Endodermal cell (in vitro differentiated cells): Measurements from ENCODE around the gene ZC3H12D. TPM values are rescaled to one million over a fixed set of nuclear protein-coding genes. Genes with fewer than 3 reads are reported as not detected.
"Not testable (repeated sequence)": the region's sequence is repeated elsewhere in the genome, so short reads cannot be mapped to it uniquely, and the experiment has no call there.

ENCODE experiments used
- DNase-seq: peaks from one replicate; pipeline ENCODE4 v3.0.0-alpha.2; 2017
- H3K27ac ChIP-seq: 2 replicates; pipeline ENCODE4 v1.5.1; 2013; ENCODE audit warnings: mild to moderate bottlenecking, low read depth, low read length, moderate library complexity
- H3K27me3 ChIP-seq: 2 replicates; pipeline ENCODE4 v1.6.1; 2013; ENCODE audit warnings: mild to moderate bottlenecking, low read length, moderate library complexity; ENCODE audit not compliant: insufficient read depth, control insufficient read depth, poor library complexity, severe bottlenecking
- H3K36me3 ChIP-seq: 2 replicates; pipeline ENCODE4 v1.7.0; 2013; ENCODE audit warnings: mild to moderate bottlenecking, low read length, moderate library complexity; ENCODE audit not compliant: control insufficient read depth, insufficient read depth
- H3K4me1 ChIP-seq: one replicate; pipeline ENCODE4 v1.7.0; 2013; ENCODE audit warnings: low read length; ENCODE audit not compliant: control insufficient read depth, insufficient read depth
- H3K4me3 ChIP-seq: 2 replicates; pipeline ENCODE4 v1.5.1; 2013; ENCODE audit warnings: mild to moderate bottlenecking, low read length, moderate library complexity
- H3K9ac ChIP-seq: 2 replicates; pipeline ENCODE4 v1.6.1; 2013; ENCODE audit warnings: mild to moderate bottlenecking, low read length, moderate library complexity; ENCODE audit not compliant: poor library complexity, severe bottlenecking; ENCODE audit errors: extremely low read depth
- H3K9me3 ChIP-seq: 2 replicates; pipeline ENCODE4 v1.6.1; 2013; ENCODE audit warnings: mild to moderate bottlenecking, low read length, moderate library complexity; ENCODE audit not compliant: control insufficient read depth
- H3K27ac Mint-ChIP-seq: 2 replicates; pipeline ENCODE4 v1.8.0; 2020; ENCODE audit warnings: mixed read lengths
- H3K27me3 Mint-ChIP-seq: 2 replicates; pipeline ENCODE4 v1.8.0; 2021; ENCODE audit warnings: mild to moderate bottlenecking, mixed read lengths; ENCODE audit not compliant: insufficient read depth
- H3K36me3 Mint-ChIP-seq: 2 replicates; pipeline ENCODE4 v1.8.0; 2020; ENCODE audit warnings: low read depth, mixed read lengths
- H3K4me1 Mint-ChIP-seq: 2 replicates; pipeline ENCODE4 v1.8.0; 2020; ENCODE audit warnings: mixed read lengths
- H3K4me3 Mint-ChIP-seq: 2 replicates; pipeline ENCODE4 v1.8.0; 2020; ENCODE audit warnings: mild to moderate bottlenecking, moderate library complexity, mixed read lengths
- H3K9me3 Mint-ChIP-seq: 2 replicates; pipeline ENCODE4 v1.8.0; 2020; ENCODE audit warnings: mild to moderate bottlenecking, mixed read lengths
- WGBS, 2 experiments: methylation state at CpG; one replicate each; pipeline versions ENCODE4 v1.1.5 to v1.1.7; 2013; ENCODE audit warnings: missing lambda C conversion rate in 2 of 2, mixed read lengths in 1 of 2; ENCODE audit not compliant: insufficient coverage in 1 of 2, insufficient read length in 1 of 2; 5-methylcytosine and 5-hydroxymethylcytosine counted together
- total RNA-seq, 2 donors: library from RNA; stranded (reverse); fragmentation: NEBNext Ultra II Directional in 1 of 2; extraction: Animal tissue kit (Norgen Biotek cat#: 25700) in 1 of 2; gene quantifications; 2 replicates in 1 of 2; 3 replicates in 1 of 2; pipeline ENCODE4 v1.2.1, GENCODE V29; 2021
- TF ChIP-seq, protein P1 (sequence below): fragments of 200-600 bp; sonication (generic); conservative IDR thresholded peaks from 2 replicates; pipeline ENCODE4 v1.5.0; 2021; ENCODE audit warnings: antibody characterized with exemption, mild to moderate bottlenecking

Gene ZC3H12D
- total RNA-seq, 2 donors from 2014 or later = 0.20 to 0.42 TPM

DNA sequence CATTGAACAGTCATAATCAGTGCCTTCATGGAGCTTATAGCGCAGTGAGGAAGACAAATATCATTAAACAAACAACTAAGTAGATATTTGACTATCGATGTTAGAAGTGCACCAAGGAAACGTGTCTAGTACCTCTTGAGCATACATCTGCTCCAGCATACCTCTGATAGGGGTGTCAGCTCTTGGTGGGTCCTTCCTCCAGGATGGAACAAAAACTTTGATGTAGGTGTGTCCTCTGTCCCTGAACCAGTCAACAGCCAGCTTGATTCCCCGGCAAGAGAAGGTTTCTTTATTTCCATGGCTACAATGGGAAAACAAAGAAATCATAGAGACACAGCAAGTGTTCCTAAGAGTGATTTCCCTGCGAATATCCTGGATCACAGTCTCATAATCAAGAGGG lies 23.1 kb downstream of the ZC3H12D start:
- Histone ChIP-seq H3K9me3 (no peaks in the 10 kb centered on the region), H3K4me1 (no peaks in the 10 kb centered on the region), H3K9ac (no peak overlapping the region), H3K4me3 (no peak overlapping the region), H3K27ac (no peak overlapping the region), H3K36me3 (no peaks in the 10 kb centered on the region), H3K27me3 (no peaks in the 10 kb centered on the region)
- no peak overlapping the region for H3K27ac Mint-ChIP-seq
- no peak for DNase-seq
- no peaks in the 10 kb centered on the region for H3K4me1 Mint-ChIP-seq
- TF ChIP-seq, protein P1, sequence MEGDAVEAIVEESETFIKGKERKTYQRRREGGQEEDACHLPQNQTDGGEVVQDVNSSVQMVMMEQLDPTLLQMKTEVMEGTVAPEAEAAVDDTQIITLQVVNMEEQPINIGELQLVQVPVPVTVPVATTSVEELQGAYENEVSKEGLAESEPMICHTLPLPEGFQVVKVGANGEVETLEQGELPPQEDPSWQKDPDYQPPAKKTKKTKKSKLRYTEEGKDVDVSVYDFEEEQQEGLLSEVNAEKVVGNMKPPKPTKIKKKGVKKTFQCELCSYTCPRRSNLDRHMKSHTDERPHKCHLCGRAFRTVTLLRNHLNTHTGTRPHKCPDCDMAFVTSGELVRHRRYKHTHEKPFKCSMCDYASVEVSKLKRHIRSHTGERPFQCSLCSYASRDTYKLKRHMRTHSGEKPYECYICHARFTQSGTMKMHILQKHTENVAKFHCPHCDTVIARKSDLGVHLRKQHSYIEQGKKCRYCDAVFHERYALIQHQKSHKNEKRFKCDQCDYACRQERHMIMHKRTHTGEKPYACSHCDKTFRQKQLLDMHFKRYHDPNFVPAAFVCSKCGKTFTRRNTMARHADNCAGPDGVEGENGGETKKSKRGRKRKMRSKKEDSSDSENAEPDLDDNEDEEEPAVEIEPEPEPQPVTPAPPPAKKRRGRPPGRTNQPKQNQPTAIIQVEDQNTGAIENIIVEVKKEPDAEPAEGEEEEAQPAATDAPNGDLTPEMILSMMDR = no peak
- no peaks in the 10 kb centered on the region for H3K9me3 Mint-ChIP-seq
- H3K27me3 Mint-ChIP-seq = peaks cover 4% of the 10 kb centered on the region
- no peak overlapping the region for H3K4me3 Mint-ChIP-seq
- 87 to 92% methylated on average over 5 of the region's 5 CpGs for WGBS, 2 experiments
- H3K36me3 Mint-ChIP-seq = no peaks in the 10 kb centered on the region

DNA sequence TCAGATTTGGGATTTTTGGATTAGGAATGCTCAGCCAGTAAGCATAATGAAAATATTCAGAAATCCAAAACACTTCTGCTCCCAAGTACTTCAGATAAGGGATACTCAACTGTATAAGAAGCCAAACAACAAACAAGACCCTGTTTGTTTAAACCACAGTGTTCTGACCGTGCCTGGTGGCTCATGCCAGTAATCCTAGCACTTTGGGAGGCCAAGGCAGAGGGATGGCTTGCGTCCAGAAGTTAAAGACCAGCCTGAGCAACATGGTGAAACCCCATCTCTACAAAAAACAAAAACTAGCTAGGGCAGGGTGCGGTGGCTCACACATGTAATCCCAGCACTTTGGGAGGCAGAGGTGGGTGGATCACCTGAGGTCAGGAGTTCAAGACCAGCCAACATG lies 24.6 kb downstream of the ZC3H12D start:
- not testable (repeated sequence) for H3K27ac Mint-ChIP-seq, H3K27ac ChIP-seq, DNase-seq, H3K36me3 Mint-ChIP-seq, H3K27me3 ChIP-seq, H3K4me3 ChIP-seq, H3K9ac ChIP-seq, H3K9me3 Mint-ChIP-seq, H3K4me1 ChIP-seq, H3K9me3 ChIP-seq, H3K4me1 Mint-ChIP-seq, H3K36me3 ChIP-seq, H3K27me3 Mint-ChIP-seq, H3K4me3 Mint-ChIP-seq
- WGBS, 2 experiments = 90 to 93% methylated on average over 2 to 3 of the region's 3 CpGs

DNA sequence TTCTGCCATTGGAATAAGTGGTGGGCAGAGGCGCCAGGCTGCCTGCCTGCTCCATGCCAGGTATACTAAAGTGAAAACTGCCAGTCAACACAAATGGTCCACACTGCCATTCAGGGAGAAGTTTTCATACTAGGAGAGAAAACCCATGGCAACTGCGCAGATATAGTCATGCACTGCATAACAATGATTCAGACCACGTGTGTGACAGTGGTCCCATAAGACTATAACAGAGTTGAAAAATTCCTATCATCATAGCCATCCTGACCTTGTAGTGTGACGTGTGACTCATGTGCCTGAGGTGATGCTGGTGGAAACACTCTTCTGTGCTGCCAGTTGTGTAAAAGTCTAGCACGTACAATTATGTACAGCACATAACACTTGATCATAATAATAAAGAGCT lies 25.1 kb downstream of the ZC3H12D start:
- DNase-seq = no peak
- no peaks in the 10 kb centered on the region for H3K36me3 Mint-ChIP-seq
- TF ChIP-seq, protein P1 = no peak
- H3K27ac ChIP-seq = no peak overlapping the region
- H3K9me3 Mint-ChIP-seq = no peaks in the 10 kb centered on the region
- H3K36me3 ChIP-seq = no peaks in the 10 kb centered on the region
- peaks cover 4% of the 10 kb centered on the region for H3K27me3 Mint-ChIP-seq
- no peak overlapping the region for H3K4me3 Mint-ChIP-seq
- no peak overlapping the region for H3K9ac ChIP-seq
- no peaks in the 10 kb centered on the region for H3K27me3 ChIP-seq
- H3K27ac Mint-ChIP-seq = no peak overlapping the region
- 90% methylated on average over 4 to 5 of the region's 5 CpGs for WGBS, 2 experiments
- no peaks in the 10 kb centered on the region for H3K4me1 Mint-ChIP-seq
- H3K4me1 ChIP-seq = no peaks in the 10 kb centered on the region
- H3K9me3 ChIP-seq = no peaks in the 10 kb centered on the region
- H3K4me3 ChIP-seq = no peak overlapping the region

DNA sequence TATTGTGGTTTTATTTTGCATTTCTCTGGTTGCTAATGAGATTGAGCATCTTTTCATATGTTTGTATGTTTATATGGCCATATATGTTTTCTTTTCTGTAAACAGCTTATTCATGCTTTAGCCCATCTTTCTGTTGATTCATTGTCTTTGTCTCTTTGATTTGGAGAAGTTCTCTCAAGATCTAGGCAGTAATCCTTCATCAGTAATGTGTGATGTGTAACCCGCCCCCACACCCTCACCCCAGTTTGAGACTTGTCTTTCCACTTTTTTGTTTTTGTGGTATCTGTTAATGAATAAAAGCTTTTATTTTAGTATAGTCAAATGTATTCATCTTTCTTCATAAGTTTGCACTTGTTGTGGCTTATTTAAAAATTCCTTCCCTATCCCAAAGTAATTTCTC lies 26.0 kb downstream of the ZC3H12D start:
- Histone ChIP-seq H3K27ac (no peak overlapping the region), H3K4me3 (no peak overlapping the region), H3K27me3 (no peaks in the 10 kb centered on the region), H3K9ac (no peak overlapping the region), H3K4me1 (no peaks in the 10 kb centered on the region), H3K9me3 (no peaks in the 10 kb centered on the region), H3K36me3 (no peaks in the 10 kb centered on the region)
- Mint-ChIP-seq H3K4me1 (no peaks in the 10 kb centered on the region), H3K4me3 (no peak overlapping the region), H3K27ac (no peak overlapping the region), H3K27me3 (peaks cover 4% of the 10 kb centered on the region), H3K9me3 (no peaks in the 10 kb centered on the region), H3K36me3 (no peaks in the 10 kb centered on the region)
- TF ChIP-seq, protein P1 = no peak
- WGBS, 2 experiments = 100% methylated on average over 1 of the region's 1 CpG; no CpG with 5 or more reads in 1 of the 2 experiments
- DNase-seq = no peak
